Activated CD4-positive, alpha-beta T cell treated with anti-CD3 and anti-CD28 coated beads for 36 hours (primary cell): Measurements from ENCODE around the gene GPX3. TPM values are rescaled to one million over a fixed set of nuclear protein-coding genes. Genes with fewer than 3 reads are reported as not detected.

ENCODE experiments used
- ATAC-seq: fragments of 200-7000 bp; cut with Tn5 transposase; one replicate; pipeline ENCODE4 v1.10.0; 2021; ENCODE audit warnings: mild to moderate bottlenecking, moderate library complexity
- CTCF ChIA-PET: fragments of 350-600 bp; sonication (Branson Sonifier 250); formaldehyde crosslinking; loops from one replicate; lab custom pipeline; 2021; ENCODE audit warnings: antibody characterized with exemption; lab: Charles Lee
- POLR2A ChIA-PET: fragments of 350-600 bp; sonication (Branson Sonifier 250); formaldehyde crosslinking; loops from one replicate; lab custom pipeline; 2021; ENCODE audit warnings: antibody characterized with exemption, inconsistent platforms; lab: Charles Lee
- DNase-seq: peaks from one replicate; pipeline ENCODE4 v3.0.0-alpha.2; 2020
- H3K27ac Mint-ChIP-seq: one replicate; pipeline ENCODE4 v1.8.0; 2021; ENCODE audit warnings: mixed read lengths
- H3K27me3 Mint-ChIP-seq: one replicate; pipeline ENCODE4 v1.8.0; 2021; ENCODE audit warnings: mixed read lengths
- H3K36me3 Mint-ChIP-seq: one replicate; pipeline ENCODE4 v1.8.0; 2021; ENCODE audit warnings: low read depth, mixed read lengths
- H3K4me1 Mint-ChIP-seq: one replicate; pipeline ENCODE4 v1.8.0; 2021; ENCODE audit warnings: mixed read lengths
- H3K4me3 Mint-ChIP-seq: one replicate; pipeline ENCODE4 v1.8.0; 2021; ENCODE audit warnings: mild to moderate bottlenecking, moderate library complexity, mixed read lengths
- H3K9me3 Mint-ChIP-seq: one replicate; pipeline ENCODE4 v1.8.0; 2021; ENCODE audit warnings: low read depth, mixed read lengths
- intact Hi-C, 2 experiments: fragments of 100-400 bp; cut with DNase I in 1 of 2; cut with micrococcal nuclease in 1 of 2; formaldehyde crosslinking; loops; one replicate each; pipeline versions ENCODE4 v1.14.2 to v1.15.1; 2022 to 2024; cut with DNase I, micrococcal nuclease
- total RNA-seq, 2 experiments: library from RNA; stranded (reverse); gene quantifications; one replicate each; pipeline ENCODE4 v1.2.3, GENCODE V29; 2021

GPX3 gene
- total RNA-seq, 2 experiments from 2014 or later = not detected

GRCh38 chr5:151068433-151069197, 48.2 kb downstream of the GPX3 start:
- Mint-ChIP-seq H3K4me1 (peaks cover 97% of the 10 kb centered on the region), H3K36me3 (peaks cover 92% of the 10 kb centered on the region), H3K27ac (peak overlapping the region; percentile 91), H3K27me3 (no peaks in the 10 kb centered on the region), H3K9me3 (no peaks in the 10 kb centered on the region), H3K4me3 (peak overlapping the region; percentile 48)
- CTCF ChIA-PET = interaction anchor here (0.6 to 5.2 kb wide), 11 partner anchors 10 to 286 kb away, joined by 3 to 19 read pairs (median 3); no protein-coding TSS in a partner anchor
- ATAC-seq (peak; percentile 60), DNase-seq (peak; percentile 75)
- POLR2A ChIA-PET = interaction anchor here (0.7 to 3.2 kb wide), 4 partner anchors 10 to 83 kb away, joined by 3 to 15 read pairs (median 4); no protein-coding TSS in a partner anchor
- intact Hi-C loops = loop anchor here in 1 of 2 experiments (1.0 kb wide), 1 partner anchor 10 kb away; no protein-coding TSS in a partner anchor

- POLR2A ChIA-PET = interaction anchor here (3.2 kb wide), 1 partner anchor 8 kb away, joined by 15 read pairs; no protein-coding TSS in a partner anchor
- peaks cover 89% of the 10 kb centered on the region for H3K36me3 Mint-ChIP-seq
Measured at GRCh38 chr5:151070449-151070848, 50.1 kb downstream of the GPX3 start.

GRCh38 chr5:151071021-151071420, 50.6 kb downstream of the GPX3 start:
- DNase-seq (no peak), ATAC-seq (no peak)
- intact Hi-C loops = no loop called here
- peaks cover 89% of the 10 kb centered on the region for H3K36me3 Mint-ChIP-seq
- H3K4me1 Mint-ChIP-seq = peaks cover 91% of the 10 kb centered on the region
- no peaks in the 10 kb centered on the region for H3K27me3 Mint-ChIP-seq
- H3K4me3 Mint-ChIP-seq = no peak overlapping the region
- no peak overlapping the region for H3K27ac Mint-ChIP-seq
- ChIA-PET POLR2A (interaction anchor here (3.2 kb wide), 1 partner anchor 8 kb away, joined by 15 read pairs; no protein-coding TSS in a partner anchor), CTCF (interaction anchor here (1.1 to 5.2 kb wide), 7 partner anchors 10 to 94 kb away, joined by 3 to 19 read pairs (median 9); partner anchors contain the start of gene TNIP1)
- peaks cover 2% of the 10 kb centered on the region for H3K9me3 Mint-ChIP-seq

More at GRCh38 chr5:151070449-151070848, 50.1 kb downstream of the GPX3 start:
- H3K27me3 Mint-ChIP-seq = no peaks in the 10 kb centered on the region
- peak overlapping the region; percentile 69 for H3K27ac Mint-ChIP-seq
- intact Hi-C loops = no loop called here
- no peak overlapping the region for H3K4me3 Mint-ChIP-seq
- peaks cover 2% of the 10 kb centered on the region for H3K9me3 Mint-ChIP-seq
- CTCF ChIA-PET = interaction anchor here (1.0 to 5.2 kb wide), 9 partner anchors 8 to 95 kb away, joined by 3 to 19 read pairs (median 5); partner anchors contain the start of gene TNIP1
- ATAC-seq (no peak), DNase-seq (no peak)
- H3K4me1 Mint-ChIP-seq = peaks cover 91% of the 10 kb centered on the region

- peaks cover 91% of the 10 kb centered on the region for H3K4me1 Mint-ChIP-seq
- H3K36me3 Mint-ChIP-seq = peaks cover 89% of the 10 kb centered on the region
- intact Hi-C loops = no loop called here
- H3K27me3 Mint-ChIP-seq = no peaks in the 10 kb centered on the region
- ATAC-seq (no peak), DNase-seq (no peak)
- H3K9me3 Mint-ChIP-seq = peaks cover 2% of the 10 kb centered on the region
- peak overlapping the region; percentile 75 for H3K27ac Mint-ChIP-seq
- H3K4me3 Mint-ChIP-seq = no peak overlapping the region
- CTCF ChIA-PET = interaction anchor here (0.7 to 5.2 kb wide), 6 partner anchors 20 to 86 kb away, joined by 3 to 19 read pairs (median 6); partner anchors contain the start of gene ANXA6
- POLR2A ChIA-PET = no interaction called here
Measured at GRCh38 chr5:151071848-151072629, 51.6 kb downstream of the GPX3 start.

- H3K4me1 Mint-ChIP-seq = peaks cover 91% of the 10 kb centered on the region
- no peak for ATAC-seq
- peaks cover 89% of the 10 kb centered on the region for H3K36me3 Mint-ChIP-seq
- DNase-seq = no peak
- no peaks in the 10 kb centered on the region for H3K27me3 Mint-ChIP-seq
- no peak overlapping the region for H3K4me3 Mint-ChIP-seq
- POLR2A ChIA-PET = no interaction called here
- CTCF ChIA-PET = interaction anchor here (2.6 to 3.3 kb wide), 2 partner anchors 43 to 53 kb away, joined by 9 to 12 read pairs; no protein-coding TSS in a partner anchor
- intact Hi-C loops = no loop called here
- H3K9me3 Mint-ChIP-seq = peaks cover 2% of the 10 kb centered on the region
- peak overlapping the region; percentile 75 for H3K27ac Mint-ChIP-seq
Measured at GRCh38 chr5:151072630-151073025, 52.2 kb downstream of the GPX3 start.

- no peaks in the 10 kb centered on the region for H3K27me3 Mint-ChIP-seq
- no peak overlapping the region for H3K4me3 Mint-ChIP-seq
- H3K27ac Mint-ChIP-seq = no peak overlapping the region
- H3K4me1 Mint-ChIP-seq = peaks cover 91% of the 10 kb centered on the region
- ChIA-PET POLR2A (no interaction called here), CTCF (interaction anchor here (0.7 to 3.3 kb wide), 4 partner anchors 22 to 53 kb away, joined by 3 to 12 read pairs (median 6); no protein-coding TSS in a partner anchor)
- intact Hi-C loops = no loop called here
- ATAC-seq (no peak), DNase-seq (no peak)
- H3K36me3 Mint-ChIP-seq = peaks cover 89% of the 10 kb centered on the region
- H3K9me3 Mint-ChIP-seq = peaks cover 2% of the 10 kb centered on the region
Measured at GRCh38 chr5:151073280-151073679, 52.9 kb downstream of the GPX3 start.

- peak overlapping the region; percentile 39 for H3K27ac Mint-ChIP-seq
- peaks cover 88% of the 10 kb centered on the region for H3K4me1 Mint-ChIP-seq
- no peaks in the 10 kb centered on the region for H3K27me3 Mint-ChIP-seq
- peaks cover 87% of the 10 kb centered on the region for H3K36me3 Mint-ChIP-seq
- ATAC-seq (no peak), DNase-seq (no peak)
- ChIA-PET CTCF (interaction anchor here (1.7 kb wide), 1 partner anchor 40 kb away, joined by 5 read pairs; no protein-coding TSS in a partner anchor), POLR2A (interaction anchor here (1.2 kb wide), 1 partner anchor 9 kb away, joined by 4 read pairs; no protein-coding TSS in a partner anchor)
- H3K9me3 Mint-ChIP-seq = peaks cover 2% of the 10 kb centered on the region
- intact Hi-C loops = no loop called here
- no peak overlapping the region for H3K4me3 Mint-ChIP-seq
Measured at GRCh38 chr5:151074557-151074956, 54.2 kb downstream of the GPX3 start.

- H3K4me3 Mint-ChIP-seq = peak overlapping the region; percentile 79
- peaks cover 80% of the 10 kb centered on the region for H3K4me1 Mint-ChIP-seq
- ATAC-seq (no peak), DNase-seq (peak; percentile 41)
- intact Hi-C loops = no loop called here
- H3K9me3 Mint-ChIP-seq = peaks cover 2% of the 10 kb centered on the region
- CTCF ChIA-PET = interaction anchor here (0.7 to 1.7 kb wide), 8 partner anchors 9 to 49 kb away, joined by 3 to 7 read pairs (median 3); no protein-coding TSS in a partner anchor
- peak overlapping the region; percentile 87 for H3K27ac Mint-ChIP-seq
- H3K36me3 Mint-ChIP-seq = peaks cover 85% of the 10 kb centered on the region
- POLR2A ChIA-PET = no interaction called here
- no peaks in the 10 kb centered on the region for H3K27me3 Mint-ChIP-seq
Measured at GRCh38 chr5:151075698-151076331, 55.4 kb downstream of the GPX3 start.

- Mint-ChIP-seq H3K27ac (peak overlapping the region; percentile 87), H3K9me3 (peaks cover 2% of the 10 kb centered on the region), H3K4me3 (peak overlapping the region; percentile 79), H3K4me1 (peaks cover 72% of the 10 kb centered on the region), H3K27me3 (no peaks in the 10 kb centered on the region), H3K36me3 (peaks cover 82% of the 10 kb centered on the region)
- intact Hi-C loops = no loop called here
- ChIA-PET POLR2A (no interaction called here), CTCF (interaction anchor here (0.8 to 1.4 kb wide), 5 partner anchors 8 to 24 kb away, joined by 3 to 7 read pairs (median 4); no protein-coding TSS in a partner anchor)
- DNase-seq (no peak), ATAC-seq (no peak)
Measured at GRCh38 chr5:151076616-151077015, 56.2 kb downstream of the GPX3 start.

GRCh38 chr5:151077419-151077818, 57.0 kb downstream of the GPX3 start:
- H3K27ac Mint-ChIP-seq = peak overlapping the region; percentile 87
- CTCF ChIA-PET = interaction anchor here (1.0 to 1.9 kb wide), 4 partner anchors 10 to 48 kb away, joined by 3 to 10 read pairs (median 4); no protein-coding TSS in a partner anchor
- ATAC-seq = no peak
- intact Hi-C loops = no loop called here
- no peaks in the 10 kb centered on the region for H3K27me3 Mint-ChIP-seq
- H3K9me3 Mint-ChIP-seq = peaks cover 2% of the 10 kb centered on the region
- peak overlapping the region; percentile 79 for H3K4me3 Mint-ChIP-seq
- DNase-seq = no peak
- peaks cover 78% of the 10 kb centered on the region for H3K36me3 Mint-ChIP-seq
- POLR2A ChIA-PET = interaction anchor here (0.5 to 2.6 kb wide), 3 partner anchors 8 to 147 kb away, joined by 3 to 21 read pairs (median 15); partner anchors contain the start of gene CCDC69
- peaks cover 67% of the 10 kb centered on the region for H3K4me1 Mint-ChIP-seq
